ENCODE data around the gene TEX13D. TPM values are rescaled to one million over a fixed set of nuclear protein-coding genes. Genes with fewer than 3 reads are reported as not detected.

TEX13D gene
- polyA plus RNA-seq, 12 donors, result 0.04 TPM; not detected in 11

DNA sequence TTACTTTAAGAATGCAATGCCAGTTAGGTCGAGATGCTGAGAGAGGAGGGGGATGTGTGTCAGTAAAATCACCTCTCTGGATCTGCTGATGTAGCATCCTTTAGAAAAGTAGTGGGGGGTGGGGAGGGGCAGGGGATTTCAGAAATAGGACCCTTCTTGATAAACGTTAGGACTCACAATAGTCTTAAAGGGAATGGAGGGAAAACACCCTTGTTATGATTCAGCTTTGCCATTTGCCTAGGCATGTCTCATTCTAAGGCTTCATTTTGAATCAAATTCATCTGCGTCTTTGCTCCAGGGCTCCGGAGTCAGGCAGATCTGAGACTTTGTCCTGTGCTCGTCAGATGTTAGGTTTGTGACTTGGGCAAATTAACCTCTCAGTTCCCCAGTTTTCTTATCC lies 14.8 kb downstream of the TEX13D start:
- DNase-seq, result no peak

DNA sequence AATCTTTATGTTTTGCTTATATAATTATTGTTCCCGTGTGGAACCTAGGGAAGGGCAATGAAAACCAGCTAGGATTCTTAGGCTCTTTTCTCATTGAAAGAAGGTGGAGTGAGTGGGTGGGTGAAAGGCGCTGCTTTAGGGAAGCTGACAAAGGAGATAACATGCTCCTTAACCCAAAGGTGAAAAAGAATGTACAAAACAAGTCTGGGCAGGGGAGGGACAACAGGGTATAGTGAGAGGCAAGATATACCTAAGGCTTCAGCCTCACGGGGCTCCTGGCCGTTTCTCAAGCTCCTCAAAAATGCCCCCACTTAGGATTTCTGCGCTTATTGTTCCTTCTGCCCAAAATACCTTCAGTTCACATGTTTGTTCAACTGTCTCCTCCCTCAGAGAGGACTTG lies 15.7 kb downstream of the TEX13D start:
- DNase-seq, result no peak

DNA sequence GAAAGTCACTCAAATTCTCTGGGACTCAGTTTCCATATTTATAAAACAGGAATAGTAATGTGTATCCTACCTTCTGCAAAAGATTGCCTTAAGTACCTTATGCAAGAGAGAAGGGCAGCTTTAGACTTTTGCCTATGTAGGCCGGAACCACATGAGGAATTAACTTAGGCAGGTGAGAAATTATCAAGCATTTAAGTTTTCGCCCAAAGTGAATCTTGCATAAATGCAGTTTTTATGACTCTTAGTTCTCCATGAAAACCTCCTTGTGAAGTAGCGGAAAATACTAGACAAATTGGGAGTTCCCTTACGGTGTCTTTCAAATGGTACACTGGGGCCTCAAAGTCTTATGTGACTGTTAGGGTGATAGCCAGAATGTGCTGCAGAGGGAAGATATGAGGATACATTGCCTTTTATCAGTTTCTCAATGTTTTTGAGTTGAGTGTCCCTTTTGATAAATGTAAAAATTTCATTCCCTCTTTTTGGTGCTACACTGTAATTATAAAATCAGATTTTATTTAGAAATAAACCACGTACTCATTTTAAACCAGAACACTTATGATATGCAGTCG lies 16.5 kb downstream of the TEX13D start:
- no peak for DNase-seq

DNA sequence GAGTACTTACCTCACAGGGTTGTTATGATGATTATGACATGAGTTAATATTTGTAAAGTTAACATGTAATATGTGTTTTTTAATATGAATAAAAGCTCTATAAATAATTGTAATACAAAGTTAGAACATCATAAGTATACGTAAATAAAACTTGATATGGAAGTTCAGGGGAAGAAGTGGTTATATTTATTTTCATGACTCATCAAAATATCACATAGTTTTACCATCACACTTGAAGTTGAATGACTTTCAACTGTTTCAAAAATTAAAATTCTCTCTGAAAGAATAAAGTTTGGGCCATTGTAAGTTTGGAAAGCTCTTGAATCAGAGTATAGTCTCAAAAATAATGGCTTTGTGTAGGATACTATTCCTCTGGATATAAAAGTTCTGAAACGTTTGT lies 22.2 kb downstream of the TEX13D start:
- no peak for DNase-seq

DNA sequence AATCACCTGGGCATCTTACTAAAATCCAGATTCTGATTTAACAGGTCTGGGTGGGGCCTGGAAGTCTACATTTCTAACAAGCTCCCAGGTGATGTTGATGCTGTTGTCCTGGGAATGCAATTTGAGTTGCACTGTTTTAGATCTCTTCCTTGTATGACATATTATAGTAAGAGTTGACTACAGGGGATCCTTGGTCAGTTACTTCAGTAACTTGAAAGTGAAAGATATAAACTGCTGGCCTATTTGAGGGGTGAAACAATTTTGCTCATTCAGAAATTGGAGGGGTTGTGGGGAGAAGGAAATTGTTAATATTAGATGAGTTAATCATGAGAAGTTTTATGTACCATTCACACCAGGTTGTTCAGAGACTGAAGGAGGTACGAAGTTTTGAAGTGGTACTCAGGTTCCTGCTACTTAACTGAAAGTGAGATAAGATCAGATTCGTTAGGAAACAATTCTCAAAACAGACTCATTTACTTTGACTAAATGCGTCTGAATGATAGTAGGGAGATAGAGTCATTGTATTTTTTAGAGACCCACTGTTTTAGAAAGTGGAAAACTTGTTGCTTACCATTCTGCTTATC lies 26.4 kb downstream of the TEX13D start:
- no peak for DNase-seq

DNA sequence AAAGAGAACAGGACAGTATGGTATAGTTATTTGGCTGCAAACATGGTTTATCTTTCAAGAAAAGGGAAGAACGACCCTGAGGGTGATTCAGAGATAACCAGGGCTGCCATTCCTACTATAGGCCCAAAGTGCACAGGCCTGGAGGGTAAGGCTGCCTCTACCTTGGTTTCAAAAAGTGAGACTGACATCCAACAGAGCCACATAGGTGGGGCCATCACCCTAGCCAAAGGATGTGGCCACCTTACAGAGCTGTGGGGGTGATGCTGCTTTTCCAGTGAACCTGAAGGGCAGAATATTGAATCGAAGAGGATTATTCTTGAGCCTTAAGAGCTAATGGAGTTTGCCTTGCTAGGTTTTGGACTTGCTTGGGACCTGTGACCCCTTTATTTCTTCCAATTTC lies 29.6 kb downstream of the TEX13D start:
- no peak for DNase-seq

DNA sequence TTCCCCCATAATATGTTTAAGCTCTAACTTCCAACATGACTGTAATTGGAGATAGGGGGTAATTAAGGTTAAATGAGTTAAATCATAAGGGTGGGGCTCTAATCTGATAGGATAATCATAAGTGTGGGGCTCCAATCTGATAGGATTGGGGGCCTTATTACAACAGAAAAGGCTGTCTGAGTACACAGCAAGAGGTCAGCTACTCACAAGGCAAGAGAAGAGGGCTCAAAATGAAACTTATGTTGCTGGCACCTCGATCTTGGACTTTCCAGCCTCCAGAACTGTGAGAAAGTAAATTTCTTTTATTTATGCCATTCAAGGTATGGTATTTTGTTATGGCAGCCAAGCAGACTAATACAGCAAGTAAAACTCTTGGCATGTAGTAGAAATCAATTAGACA lies 30.3 kb downstream of the TEX13D start:
- DNase-seq, result no peak

DNA sequence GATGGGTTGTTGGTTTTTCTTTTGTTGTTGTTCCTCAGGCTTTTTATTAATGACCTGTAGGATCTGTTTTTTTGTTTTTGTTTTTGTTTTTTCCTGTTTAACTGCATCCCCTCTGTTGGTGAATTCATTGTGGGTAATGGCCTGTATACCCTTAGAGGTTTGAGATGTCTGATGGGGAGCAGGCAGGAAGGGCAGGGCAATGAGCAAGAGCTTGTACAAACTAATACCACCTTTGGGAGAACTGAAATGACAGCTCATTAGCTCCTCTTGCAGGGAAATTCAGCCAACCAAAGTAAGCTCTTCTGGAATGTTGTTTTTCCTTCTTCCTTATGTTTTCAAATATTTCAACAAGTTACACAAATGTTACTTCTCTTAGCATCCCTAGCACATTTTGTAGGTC lies 37.3 kb downstream of the TEX13D start:
- DNase-seq, result no peak

DNA sequence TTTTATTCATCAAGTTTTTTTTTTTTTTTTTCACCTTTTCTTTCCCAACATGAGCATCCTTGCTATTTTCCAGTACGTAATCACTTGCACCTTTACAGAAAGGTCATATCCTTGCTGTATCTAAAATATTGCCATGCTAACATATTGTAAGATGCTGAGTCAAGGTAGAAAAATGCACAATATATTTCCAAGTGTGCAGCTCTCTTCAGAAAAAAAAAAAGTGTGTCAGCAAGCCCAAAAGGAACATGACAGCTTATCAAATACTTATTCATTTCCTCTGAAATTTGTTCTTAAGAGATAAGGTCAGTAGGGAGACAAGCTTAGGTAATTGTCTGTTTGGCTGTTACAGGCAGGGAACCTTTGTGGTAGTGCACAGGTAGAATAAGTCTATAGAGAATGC lies 40.9 kb downstream of the TEX13D start:
- DNase-seq, result no peak

DNA sequence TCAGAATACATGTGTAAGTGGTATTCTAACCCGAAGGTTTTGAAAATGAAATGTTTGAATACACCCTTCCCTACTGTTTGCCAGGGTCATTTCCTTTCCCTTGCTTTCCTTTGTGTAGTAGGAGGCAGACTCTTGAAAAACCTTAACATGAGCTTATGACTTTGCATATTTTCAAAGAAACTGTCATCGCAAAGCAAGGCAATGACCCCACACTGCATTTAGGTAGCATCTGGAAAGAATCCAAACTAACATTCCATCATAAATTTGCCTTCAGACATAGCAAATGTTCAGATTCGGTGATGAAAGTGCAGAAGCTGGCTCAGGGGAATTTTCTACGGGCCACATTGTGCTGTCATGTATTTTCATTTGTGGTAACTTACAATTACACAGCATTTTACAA lies 46.2 kb downstream of the TEX13D start:
- DNase-seq, result no peak

DNA sequence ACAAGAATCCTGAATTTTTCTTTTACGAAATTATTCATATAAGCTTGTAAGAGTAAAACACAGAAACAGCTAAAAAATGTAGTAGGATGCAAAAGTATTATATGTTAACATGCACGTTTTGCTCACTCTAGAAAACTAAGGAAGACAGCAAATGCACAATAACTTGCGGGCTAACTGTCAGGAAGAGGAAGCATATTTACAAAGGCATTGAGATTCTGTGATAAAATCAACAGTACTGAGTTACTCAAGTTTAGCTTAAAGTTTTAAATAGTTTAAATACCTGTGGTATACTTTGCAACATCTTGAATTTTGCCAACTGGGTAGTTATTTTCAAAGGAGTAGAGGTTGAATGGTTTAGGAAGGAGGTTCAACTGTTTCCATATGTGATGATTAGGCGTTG lies 50.9 kb downstream of the TEX13D start:
- DNase-seq, result no peak

DNA sequence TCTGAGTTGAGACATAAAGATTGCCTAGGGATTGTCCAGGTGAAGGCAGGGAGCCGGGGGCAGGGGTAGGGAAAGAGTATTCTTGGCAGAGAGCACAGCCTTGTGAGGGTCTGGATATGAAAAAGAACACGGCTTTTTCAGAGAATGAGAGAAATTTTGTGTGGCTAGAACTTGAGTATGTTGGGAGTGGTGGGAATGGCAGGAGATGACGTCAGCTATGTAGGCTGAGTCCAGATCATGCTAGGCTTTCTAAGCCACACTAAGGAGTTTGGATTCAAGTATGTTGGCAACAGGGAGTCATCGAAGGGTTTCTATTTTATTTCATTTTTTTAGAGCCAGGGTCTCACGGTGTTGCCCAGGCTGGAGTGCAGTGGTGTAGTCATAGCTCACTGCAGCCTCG lies 53.9 kb downstream of the TEX13D start:
- DNase-seq, result no peak

Other genes with a start within 250 kb of the TEX13D start
- gene SH2D1A, start 13.9 kb downstream of the TEX13D start, polyA plus RNA-seq (ENCODE audit: insufficient read length in 12 of 12), result 1 to 10 TPM in 10 of 12 donors, not detected in 2; 2.1 to 5.0 (median 3.3) TPM

Data from muscle of arm (tissue), 12 donors.